Measurements from ENCODE around the gene NDUFV1.

GRCh38 chr11:67627812-67628624, 21.3 kb downstream of the NDUFV1 start:
- TF ChIP-seq ZNF274 (IDR thresholded peaks at IDR 0.05; ENCODE audit: low read depth, low read length) (no peak), CBX3 (IDR thresholded peaks at IDR 0.05; ENCODE audit: low read depth) (no peak), CTCF (IDR thresholded peaks at IDR 0.05 in 2 of 3, conservative IDR thresholded peaks at IDR 0.05 in 1 of 3; ENCODE audit: borderline replicate concordance in 1 of 3, insufficient read depth in 1 of 3, low read depth in 2 of 3, low read length in 2 of 3) (no peak), EZH2 (IDR thresholded peaks at IDR 0.05) (no peak), ZBTB33 (IDR thresholded peaks at IDR 0.05; ENCODE audit: extremely low read depth, insufficient replicate concordance, low read length) (no peak), CEBPB (IDR thresholded peaks at IDR 0.05; ENCODE audit: low read depth) (no peak), REST (IDR thresholded peaks at IDR 0.05; ENCODE audit: low read depth) (no peak), FOSL1 (IDR thresholded peaks at IDR 0.05; ENCODE audit: low read depth) (no peak), JUND (IDR thresholded peaks at IDR 0.05) (no peak)

Data from HCT116 (cell line).